Left ventricle myocardium superior (tissue), 1 donor: Measurements from ENCODE around the gene PRTG. TPM values are rescaled to one million over a fixed set of nuclear protein-coding genes. Genes with fewer than 3 reads are reported as not detected.
"Not testable (repeated sequence)": the region's sequence is repeated elsewhere in the genome, so short reads cannot be mapped to it uniquely, and the experiment has no call there.

ENCODE experiments used
- ATAC-seq: fragments of 200-7000 bp; cut with Tn5 transposase; one replicate; pipeline ENCODE4 v1.9.1; 2020; ENCODE audit warnings: mild to moderate bottlenecking, moderate library complexity
- DNase-seq: peaks from one replicate; pipeline ENCODE4 v3.0.0-alpha.2; 2020
- intact Hi-C: fragments of 100-400 bp; cut with micrococcal nuclease; formaldehyde crosslinking; loops from one replicate; pipeline ENCODE4 v1.11.0; 2022
- total RNA-seq: library from RNA; stranded (reverse); fragmentation: NEBNext Ultra II Directional; extraction: Animal tissue kit (Norgen Biotek cat#: 25700); gene quantifications from one replicate; pipeline ENCODE4 v1.2.1, GENCODE V29; 2021
- donor health status: DM: no; HTN: yes; CAD: no; lungs with severe emphysema.

The PRTG gene
- total RNA-seq, 1 donor from 2014 or later: 0.77 TPM

DNA sequence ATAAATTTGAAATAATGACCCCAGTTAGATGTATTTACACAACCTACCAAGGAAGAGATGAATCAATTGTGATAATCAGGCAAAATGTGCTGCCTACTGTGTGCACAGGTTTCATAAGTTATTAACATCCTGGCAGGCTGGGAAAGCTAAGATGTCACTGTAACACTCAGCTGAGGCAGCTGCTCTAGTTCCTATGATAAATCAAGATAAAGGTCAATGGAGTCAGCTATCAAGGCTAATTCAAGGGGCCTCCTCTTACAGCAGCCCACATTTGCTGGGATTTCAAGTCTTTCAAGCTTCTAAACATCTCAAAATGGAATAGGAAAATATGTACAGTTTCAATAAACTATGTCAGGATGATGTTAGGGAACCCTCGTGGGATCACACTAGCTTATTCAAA lies 84.1 kb downstream of the PRTG start:
- intact Hi-C loops: loop anchor here (10.0 kb wide), 1 partner anchor 186 kb away; no protein-coding TSS in a partner anchor
- ATAC-seq (no peak), DNase-seq (no peak)

DNA sequence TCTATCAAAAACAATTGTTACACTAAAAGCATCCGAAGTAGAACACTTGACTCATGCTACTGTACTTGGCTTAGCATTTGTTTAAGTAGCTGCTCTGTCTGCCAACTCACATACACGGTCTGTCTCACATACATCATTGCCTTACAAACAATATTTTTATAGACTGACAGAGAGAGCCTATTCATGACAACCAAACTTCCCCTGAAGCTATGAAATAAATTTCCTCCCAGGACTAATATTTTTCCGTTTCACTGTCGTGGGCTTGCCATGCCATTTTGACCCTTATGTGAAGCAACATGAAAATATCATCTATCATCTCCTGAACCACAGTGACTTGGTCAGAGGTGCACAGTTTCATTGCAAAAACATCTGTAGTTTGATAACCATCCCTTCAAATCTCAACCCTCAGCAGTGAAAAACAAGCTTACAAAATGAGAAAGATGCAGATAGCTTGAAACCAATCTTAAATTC lies 88.4 kb downstream of the PRTG start:
- intact Hi-C loops: loop anchor here (10.0 kb wide), 1 partner anchor 190 kb away; no protein-coding TSS in a partner anchor
- no peak for ATAC-seq

DNA sequence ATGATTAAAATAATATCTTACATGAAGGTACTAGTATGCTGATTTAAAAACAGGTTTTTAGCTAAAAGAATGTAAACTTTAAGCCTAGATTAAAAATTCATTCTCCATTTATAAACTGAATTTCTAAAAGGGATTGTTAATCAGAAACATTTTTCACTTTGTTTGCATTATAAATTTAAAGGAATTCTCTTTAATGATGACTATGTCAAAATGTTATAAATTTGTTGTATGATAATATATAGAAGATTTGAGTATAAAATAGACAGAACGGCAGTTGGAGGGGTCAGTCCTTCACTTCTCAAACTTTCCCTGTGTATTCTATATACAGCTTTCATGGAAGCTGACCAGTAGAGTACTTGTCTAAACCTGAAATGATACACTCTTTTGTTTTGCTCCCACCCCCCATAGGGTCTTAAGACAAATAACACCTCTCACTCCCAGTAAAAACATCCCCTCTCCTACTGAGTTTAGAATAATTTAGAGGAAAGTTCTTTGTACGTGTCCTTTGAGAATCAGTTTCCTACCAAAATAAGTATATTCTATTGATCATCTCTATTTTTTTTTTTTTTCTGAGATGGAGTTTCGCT lies 90.0 kb downstream of the PRTG start:
- DNase-seq: no peak
- intact Hi-C loops: loop anchor here (10.0 kb wide), 1 partner anchor 192 kb away; no protein-coding TSS in a partner anchor

More for the DNA sequence above, 88.4 kb downstream of the PRTG start:
- DNase-seq: no peak

DNA sequence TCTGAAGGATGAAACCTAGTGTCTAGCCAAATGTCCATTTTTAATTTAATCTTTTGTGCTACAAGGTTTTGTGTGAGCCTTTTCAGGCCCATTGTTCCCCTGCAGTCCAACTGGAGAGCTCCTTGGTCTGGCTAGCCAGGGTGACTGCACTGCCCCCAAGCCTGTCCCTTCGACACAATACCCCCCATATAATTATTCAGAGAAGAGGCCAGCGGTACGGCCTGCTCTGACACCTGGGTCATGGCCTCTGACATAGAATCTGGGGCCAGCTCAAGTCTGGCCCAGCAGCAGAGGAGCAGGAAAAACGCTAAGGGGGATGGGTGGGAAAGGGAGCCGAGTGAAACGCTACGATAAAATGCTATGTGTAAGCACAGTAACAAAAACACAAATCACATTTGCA lies 90.6 kb downstream of the PRTG start:
- no peak for ATAC-seq
- intact Hi-C loops: loop anchor here (10.0 kb wide), 1 partner anchor 192 kb away; no protein-coding TSS in a partner anchor
- DNase-seq: no peak

More for the DNA sequence above, 90.0 kb downstream of the PRTG start:
- ATAC-seq: no peak

DNA sequence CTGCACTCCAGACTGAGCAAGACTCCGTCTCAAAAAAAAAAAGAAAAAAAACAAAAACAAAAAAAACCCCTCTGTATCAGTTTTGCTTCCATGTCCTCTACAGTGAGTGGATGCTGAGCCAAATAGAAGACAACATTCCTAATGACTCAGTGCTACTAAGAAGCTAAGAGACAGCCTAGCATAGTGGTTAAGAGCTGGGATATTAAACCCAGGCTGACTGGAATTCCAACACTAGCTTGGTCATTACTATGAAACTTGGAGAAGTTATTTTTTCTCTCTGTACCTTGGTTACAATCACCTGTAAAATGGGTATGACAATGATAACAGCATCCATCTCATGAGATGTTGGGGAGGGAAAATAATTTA lies 93.9 kb downstream of the PRTG start:
- intact Hi-C loops: no loop called here
- ATAC-seq (no peak), DNase-seq (no peak)

DNA sequence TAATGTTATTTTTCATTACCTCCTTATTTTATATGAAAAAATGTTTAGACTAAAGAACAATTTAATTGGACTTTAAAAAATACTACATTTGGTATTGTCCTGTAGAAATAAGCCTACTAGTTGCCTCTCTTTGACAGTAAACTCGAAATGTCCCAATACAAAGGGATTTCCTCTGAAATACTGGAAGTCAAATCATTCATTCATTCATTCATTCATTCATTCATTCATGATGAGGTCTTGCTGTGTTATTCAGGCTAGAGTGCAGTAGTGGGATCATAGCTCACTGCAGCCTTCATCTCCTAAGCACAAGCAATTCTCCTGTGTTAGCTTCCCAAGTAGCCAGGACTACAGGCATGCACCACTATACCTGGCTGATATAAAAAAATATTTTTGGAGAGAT lies 104.2 kb downstream of the PRTG start:
- no peak for ATAC-seq
- DNase-seq: no peak
- intact Hi-C loops: loop anchor here (10.0 kb wide), 1 partner anchor 114 kb away; no protein-coding TSS in a partner anchor

DNA sequence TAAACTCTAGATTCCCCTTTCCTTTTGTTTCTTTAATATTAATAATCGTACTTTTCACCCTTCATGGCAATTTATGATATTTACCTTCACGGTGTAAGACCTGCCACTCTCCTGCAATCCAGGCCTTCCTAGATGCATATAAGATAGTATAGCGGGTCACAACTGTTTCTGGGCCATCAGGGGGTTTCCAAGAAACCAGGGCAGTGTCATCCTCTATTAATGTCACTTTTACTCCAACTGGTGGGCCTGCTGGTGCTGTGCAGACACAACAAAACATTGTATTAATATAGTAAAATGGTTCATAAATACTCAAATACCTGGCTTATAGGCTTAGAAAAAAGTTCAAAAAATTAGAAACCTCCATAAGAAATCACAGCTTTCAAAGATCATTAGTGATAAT lies 105.9 kb downstream of the PRTG start:
- intact Hi-C loops: loop anchor here (10.0 kb wide), 1 partner anchor 112 kb away; no protein-coding TSS in a partner anchor
- DNase-seq (no peak), ATAC-seq (no peak)

DNA sequence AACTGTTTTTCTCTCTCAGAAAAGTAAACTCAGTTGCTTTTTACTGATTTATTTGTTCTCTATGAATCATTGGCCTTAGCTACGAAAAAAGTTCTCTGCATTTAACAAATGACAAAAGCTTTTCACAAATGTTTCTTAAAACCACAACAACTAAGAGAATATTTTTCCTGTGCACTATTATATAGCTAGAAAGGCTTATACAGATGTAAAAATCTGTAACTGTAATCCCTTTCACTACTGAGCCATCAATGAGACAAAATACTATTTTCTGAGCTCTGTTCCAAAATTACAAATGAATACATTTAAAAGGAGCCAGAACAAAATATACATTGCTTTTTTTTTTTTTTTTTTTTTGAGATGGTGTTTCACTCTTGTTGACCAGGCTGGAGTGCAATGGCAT lies 109.2 kb downstream of the PRTG start:
- intact Hi-C loops: loop anchor here (10.0 kb wide), 1 partner anchor 109 kb away; no protein-coding TSS in a partner anchor
- DNase-seq: no peak
- no peak for ATAC-seq

DNA sequence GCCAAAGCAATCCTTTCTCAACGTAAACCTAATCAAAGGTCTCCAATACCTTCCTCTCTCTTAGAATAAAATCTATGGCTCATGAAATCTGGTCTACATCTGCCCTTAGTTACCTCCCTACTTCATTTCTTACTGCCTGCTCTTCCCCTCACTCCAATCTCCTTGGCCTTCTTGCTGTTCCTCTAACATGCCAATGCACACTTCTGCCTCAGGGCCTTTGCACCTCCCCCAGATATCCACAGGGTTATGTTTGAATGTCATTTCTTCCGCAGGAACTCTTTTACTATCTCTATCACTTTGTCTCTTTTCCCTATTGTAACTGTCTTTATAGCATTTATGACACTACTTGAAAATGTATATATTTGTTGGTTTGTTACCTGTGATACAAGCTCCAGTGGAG lies 110.5 kb downstream of the PRTG start:
- ATAC-seq (no peak), DNase-seq (no peak)
- intact Hi-C loops: loop anchor here (10.0 kb wide), 1 partner anchor 108 kb away; no protein-coding TSS in a partner anchor

DNA sequence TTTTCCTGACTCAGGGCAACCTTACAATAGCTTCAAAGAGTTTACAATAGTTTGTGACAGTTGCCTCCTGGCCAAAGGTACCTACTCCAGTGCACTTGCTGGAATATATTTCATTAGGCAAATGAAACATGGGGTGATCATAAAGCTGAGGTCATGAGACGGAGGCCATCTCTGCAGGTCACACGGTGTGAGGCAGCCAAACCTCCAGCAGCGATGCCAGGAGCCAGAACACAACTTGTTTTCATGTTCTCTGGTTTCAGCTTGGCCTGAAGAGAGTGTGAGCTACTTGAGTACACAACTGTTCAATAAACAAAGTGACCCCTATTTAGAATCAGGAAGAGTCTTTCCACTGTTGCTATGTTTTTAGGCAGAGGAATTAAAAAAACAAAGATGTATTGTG lies 112.1 kb downstream of the PRTG start:
- intact Hi-C loops: loop anchor here (10.0 kb wide), 1 partner anchor 106 kb away; no protein-coding TSS in a partner anchor
- DNase-seq: no peak
- ATAC-seq: no peak

DNA sequence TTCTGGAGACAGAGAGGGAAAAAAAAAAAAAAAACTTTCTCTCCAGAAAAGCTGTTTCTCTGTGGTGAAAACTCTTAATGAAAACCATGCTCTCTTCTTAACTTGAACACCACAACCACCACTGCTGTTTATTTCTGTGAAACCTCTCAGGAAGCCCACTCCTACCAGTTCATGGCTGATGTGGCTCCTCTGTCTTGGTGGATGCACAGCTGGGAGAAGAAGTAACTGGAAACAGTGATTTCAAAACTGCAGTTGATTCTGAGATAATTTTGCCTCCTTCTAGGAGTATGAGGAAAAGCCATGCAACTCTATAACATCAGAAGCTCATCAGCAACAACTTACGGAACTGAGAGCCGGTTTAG lies 114.6 kb downstream of the PRTG start:
- DNase-seq: no peak
- no peak for ATAC-seq
- intact Hi-C loops: no loop called here

DNA sequence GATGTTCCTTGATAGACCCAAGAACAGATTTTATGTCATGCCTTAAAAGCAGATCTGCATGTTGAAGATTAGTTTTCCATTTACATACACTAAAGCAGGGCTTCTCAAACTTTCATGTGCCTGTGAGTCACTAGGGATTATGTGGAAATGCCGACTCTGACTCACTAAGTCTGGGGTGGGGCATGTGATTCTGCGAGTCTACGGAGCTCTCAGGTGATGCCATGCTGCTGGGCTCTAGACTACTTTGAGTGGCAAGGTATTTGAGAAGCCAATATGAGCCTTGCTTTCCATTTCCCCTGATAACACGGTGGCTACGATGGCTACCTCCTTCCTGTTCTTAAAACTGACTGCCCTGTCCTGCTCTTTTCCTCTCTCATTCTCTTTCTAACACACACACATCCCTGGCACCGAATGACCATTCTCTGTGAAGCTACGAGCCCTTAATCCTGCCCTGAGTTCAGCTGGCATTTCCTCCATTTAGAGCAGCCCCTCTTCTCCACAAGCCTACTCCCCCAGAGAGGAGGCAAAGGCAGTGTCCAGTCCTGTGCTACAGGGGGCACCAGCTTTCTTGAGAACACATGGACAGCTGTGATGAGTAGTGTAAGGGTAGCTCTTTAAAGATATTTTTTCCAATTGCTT lies 115.1 kb downstream of the PRTG start:
- intact Hi-C loops: no loop called here
- DNase-seq (no peak), ATAC-seq (no peak)

DNA sequence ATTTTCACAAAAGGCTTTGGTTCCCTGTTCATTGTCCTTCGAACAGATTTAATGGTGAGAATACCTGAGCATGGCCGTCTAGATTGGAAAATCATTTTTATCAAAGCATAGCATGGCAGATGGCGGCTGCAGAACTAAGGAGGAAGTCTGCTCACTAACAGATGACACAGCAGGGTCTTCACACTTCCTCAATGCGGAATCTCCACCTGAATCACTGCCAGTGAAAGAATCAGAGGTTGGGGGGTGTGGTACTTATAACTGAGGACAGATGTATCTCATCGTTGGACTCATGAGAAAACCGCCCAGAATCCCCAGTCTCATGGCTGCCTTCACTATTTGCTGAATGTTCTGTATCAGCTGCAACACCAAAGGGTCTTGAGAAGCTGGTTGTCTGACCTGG lies 123.2 kb downstream of the PRTG start:
- intact Hi-C loops: no loop called here
- no peak for DNase-seq
- no peak for ATAC-seq

DNA sequence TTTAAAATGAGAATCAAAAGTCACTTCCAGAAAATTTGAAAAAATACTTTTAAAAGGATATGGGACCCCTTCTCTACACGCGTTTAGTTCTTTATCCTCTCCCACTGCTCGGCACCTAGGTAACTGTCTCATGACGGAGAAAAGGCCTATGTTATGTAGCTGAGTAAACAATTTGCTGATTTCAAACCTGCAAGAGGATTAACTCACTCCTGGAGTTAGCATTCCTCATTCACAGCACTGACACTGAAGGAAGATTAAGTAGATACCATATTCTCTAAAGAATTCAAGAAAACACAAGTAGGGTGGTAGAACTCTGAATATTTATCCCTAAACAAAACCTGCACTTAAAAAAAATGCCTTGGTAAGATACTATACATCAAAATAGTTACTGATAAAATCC lies 124.6 kb downstream of the PRTG start:
- DNase-seq (no peak), ATAC-seq (no peak)
- intact Hi-C loops: no loop called here

DNA sequence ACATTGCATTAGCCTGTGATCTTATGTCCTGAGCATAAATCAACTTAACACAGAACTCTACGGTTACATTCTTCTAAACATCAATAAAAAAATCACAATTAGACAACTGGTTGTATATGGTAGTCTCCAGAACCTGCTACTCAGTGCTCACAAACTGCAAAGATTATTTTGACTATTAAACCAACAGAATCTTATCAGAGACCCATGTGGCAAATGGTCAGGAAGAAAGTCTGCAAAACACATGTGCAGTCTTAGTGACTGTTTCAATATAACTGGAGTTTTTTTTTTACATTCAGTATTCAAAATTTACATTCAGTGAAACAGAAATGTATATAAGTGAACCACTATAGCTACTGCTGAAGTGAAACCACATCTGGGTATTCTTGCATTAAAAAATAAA lies 127.5 kb downstream of the PRTG start:
- ATAC-seq (no peak), DNase-seq (no peak)
- intact Hi-C loops: no loop called here

DNA sequence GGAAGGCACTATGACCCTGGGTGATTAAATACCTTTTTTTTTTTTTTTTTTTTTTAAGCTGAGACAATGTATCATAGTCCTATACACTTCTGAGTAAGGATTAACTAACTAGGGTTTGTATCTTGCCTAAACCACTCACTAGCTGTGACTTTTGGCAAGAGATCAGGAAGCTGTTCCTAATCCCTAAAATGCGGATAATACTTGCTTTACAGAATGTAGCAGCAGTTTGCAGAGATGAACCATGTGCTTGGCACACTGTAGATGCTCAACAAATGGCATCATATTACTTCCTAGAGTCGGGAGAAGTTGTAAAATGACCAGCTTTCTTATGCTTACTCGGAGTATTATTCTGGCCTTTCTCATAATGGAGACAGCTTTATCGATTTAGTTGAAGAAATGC lies 129.2 kb downstream of the PRTG start:
- intact Hi-C loops: no loop called here
- no peak for ATAC-seq
- no peak for DNase-seq

DNA sequence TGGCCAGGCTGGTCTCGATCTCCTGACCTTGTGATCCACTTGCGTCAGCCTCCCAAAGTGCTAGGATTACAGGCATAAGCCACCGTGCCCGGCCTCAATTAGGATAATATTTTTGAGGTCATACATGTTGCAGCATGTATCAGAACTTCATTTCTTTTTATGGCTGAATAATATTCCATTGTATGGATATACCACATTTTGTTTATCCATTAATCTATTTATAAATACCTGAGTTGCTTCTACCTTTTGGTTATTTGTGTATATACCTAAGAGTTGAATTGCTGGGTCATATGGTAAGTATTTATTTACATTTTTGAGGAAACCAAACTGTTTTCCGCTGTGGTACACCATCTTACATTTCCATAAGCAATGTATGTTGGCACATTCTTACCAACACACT lies 136.7 kb downstream of the PRTG start:
- DNase-seq (no peak), ATAC-seq (no peak)
- intact Hi-C loops: no loop called here

DNA sequence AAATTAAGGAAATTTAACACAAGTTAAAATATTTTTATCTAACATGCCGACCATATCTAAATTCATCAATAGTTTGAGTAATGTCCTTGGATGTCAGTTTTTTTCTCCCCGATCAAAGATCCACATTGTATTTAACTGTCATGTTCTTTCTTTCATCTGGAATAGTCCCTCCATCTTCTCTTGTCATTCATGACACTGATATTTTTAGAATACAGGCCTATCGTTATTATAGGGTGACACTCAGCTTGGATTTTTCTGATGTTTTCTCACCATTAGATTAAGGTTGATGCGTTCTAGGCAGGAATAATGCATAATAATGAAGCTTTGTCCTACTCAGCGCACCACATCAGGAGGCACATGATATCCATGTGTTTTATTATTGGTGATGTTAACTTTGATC lies 141.6 kb downstream of the PRTG start:
- ATAC-seq (no peak), DNase-seq (no peak)
- intact Hi-C loops: no loop called here

DNA sequence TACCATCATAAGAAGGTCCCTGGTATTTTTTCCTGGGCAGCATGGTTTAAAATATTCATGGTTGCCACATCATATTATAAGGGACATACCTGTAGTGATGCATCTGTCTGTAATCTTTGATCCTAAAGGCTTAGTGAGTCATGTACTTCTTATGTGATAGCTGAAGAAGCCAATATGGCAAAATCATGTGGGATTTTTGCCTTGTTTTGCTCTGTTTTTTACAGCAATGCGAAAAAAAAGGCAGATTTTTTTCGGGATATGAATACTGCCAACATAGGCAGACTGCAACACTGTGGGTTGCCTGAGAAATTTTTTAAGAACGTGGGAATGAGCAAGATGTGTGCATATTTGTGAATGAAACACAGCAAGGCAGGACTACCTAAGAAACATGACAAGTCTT lies 143.5 kb downstream of the PRTG start:
- DNase-seq: no peak
- intact Hi-C loops: no loop called here
- ATAC-seq: no peak

DNA sequence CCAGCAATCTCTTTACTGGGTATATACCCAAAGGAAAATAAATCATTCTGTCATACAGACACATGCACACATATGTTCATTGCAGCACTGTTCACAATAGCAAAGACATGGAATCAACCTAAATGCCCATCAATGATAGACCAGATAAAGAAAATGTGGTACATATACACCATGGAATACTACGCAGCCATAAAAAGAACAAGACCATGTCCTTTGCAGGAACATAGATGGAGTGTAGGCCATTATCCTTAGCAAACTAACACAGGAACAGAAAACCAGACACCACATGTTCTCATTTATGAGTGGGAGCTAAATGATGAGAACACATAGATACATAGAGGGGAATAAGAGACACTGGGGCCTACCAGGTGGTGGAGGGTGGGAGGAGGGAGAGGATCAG lies 149.9 kb downstream of the PRTG start:
- DNase-seq, ATAC-seq, intact Hi-C loops: not testable (repeated sequence)

DNA sequence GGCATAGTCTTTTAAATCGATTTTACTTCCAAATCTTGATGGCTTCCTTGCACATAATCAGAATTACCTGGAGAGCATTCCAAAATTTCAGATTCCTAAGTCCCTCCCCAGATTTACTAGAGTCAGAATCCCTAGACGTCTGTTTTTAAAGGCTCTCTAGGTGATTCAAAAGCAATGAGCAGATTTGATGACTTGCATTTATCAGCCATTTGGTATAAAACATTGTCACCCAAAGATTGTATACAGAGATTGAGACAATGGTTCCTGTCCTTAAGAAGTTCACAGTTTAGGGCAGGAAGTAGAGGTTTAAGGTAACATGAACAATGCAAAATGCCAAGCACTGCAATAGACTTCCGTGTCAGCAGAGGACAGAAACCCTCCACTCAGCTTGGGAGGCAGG lies 152.2 kb downstream of the PRTG start:
- no peak for ATAC-seq
- no peak for DNase-seq
- intact Hi-C loops: no loop called here
